ENCODE data around the gene KIF16B.
"Not testable (repeated sequence)": the region's sequence is repeated elsewhere in the genome, so short reads cannot be mapped to it uniquely, and the experiment has no call there.

The KIF16B gene

GRCh38 chr20:16552015-16552414, 21.2 kb downstream of the KIF16B start:
- no peak for DNase-seq

- no peak for DNase-seq
Measured at GRCh38 chr20:16551607-16552006, 21.6 kb downstream of the KIF16B start.

GRCh38 chr20:16548068-16548672, 25.1 kb downstream of the KIF16B start:
- no peak for DNase-seq

- no peak for DNase-seq
Measured at GRCh38 chr20:16544949-16545348, 28.3 kb downstream of the KIF16B start.

- no peak for DNase-seq
Measured at GRCh38 chr20:16542477-16542876, 30.8 kb downstream of the KIF16B start.

DNA sequence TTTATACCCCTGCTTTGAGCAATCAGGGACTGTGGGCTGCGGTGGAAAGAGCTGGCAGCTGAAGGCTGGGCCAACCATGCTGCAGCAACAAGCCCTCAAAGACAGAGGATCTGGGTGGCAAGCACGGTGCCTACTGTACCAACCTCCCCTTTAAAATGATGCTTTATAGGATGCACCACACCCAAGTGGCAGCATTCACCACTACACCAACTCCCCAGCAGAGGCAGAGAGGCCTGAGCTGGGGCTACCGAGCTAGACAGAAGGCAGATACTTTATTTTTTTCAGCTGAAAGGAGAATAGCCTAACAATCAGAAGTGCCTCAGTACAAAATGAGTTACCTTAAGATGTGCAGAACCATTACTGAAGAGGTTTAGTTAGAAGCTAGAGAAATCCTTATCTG, 31.4 kb downstream of the KIF16B start:
- DNase-seq, result no peak

- no peak for DNase-seq
Measured at GRCh38 chr20:16541226-16541625, 32.0 kb downstream of the KIF16B start.

GRCh38 chr20:16539280-16540021, 33.8 kb downstream of the KIF16B start:
- DNase-seq, result no peak

DNA sequence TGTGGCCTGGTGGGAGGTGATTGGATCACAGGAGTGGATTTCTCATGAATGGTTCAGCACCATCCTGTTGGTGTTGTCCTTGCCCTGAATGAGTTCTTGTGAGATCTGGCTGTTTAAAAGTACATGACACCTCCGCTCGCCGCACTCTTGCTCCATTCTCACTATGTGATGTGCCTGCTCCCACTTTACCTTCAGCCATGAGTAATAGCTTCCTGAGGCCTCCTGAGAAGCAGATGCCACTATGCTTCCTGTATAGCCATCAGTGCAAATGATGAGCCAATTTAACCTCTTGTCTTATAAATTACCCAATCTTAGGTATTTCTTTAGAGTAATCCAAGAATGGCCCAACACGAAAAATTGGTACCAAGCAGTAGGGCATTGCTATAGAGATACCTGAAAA, 34.5 kb downstream of the KIF16B start:
- no peak for DNase-seq

- DNase-seq, result no peak
Measured at GRCh38 chr20:16537918-16538317, 35.3 kb downstream of the KIF16B start.

DNA sequence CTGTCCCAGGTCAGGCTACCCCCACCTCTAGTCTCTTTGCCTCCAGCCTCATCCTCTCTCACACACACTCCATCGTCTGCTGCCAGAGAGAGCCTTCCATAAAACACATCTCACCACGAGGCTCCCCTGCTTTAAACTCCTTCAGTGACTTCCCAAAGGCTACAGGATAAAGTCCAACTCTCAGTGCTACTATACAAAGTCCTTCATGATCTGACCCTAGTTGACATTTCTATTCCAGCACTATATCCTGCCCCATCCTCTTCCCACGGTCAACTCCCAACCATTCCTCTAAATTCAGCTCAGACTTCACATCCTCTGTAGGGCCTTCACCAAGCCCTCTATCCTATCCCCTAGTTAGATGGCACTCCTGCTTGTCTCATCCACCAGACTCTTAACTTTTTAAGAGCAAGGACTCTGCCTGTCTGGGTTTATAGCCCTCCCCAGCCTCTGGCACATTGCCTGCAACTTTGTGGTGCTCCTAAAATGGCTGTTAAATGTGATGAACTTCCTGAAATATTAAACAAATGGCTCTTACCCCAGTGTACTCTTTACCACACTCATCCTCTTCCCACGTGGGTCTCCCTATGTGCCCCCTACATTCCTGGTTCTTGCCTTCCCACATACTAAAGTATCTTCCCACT, 36.1 kb downstream of the KIF16B start:
- no peak for DNase-seq

- DNase-seq, result no peak
Measured at GRCh38 chr20:16535277-16535676, 38.0 kb downstream of the KIF16B start.

GRCh38 chr20:16533502-16533901, 39.7 kb downstream of the KIF16B start:
- no peak for DNase-seq

GRCh38 chr20:16531485-16531884, 41.8 kb downstream of the KIF16B start:
- no peak for DNase-seq

DNA sequence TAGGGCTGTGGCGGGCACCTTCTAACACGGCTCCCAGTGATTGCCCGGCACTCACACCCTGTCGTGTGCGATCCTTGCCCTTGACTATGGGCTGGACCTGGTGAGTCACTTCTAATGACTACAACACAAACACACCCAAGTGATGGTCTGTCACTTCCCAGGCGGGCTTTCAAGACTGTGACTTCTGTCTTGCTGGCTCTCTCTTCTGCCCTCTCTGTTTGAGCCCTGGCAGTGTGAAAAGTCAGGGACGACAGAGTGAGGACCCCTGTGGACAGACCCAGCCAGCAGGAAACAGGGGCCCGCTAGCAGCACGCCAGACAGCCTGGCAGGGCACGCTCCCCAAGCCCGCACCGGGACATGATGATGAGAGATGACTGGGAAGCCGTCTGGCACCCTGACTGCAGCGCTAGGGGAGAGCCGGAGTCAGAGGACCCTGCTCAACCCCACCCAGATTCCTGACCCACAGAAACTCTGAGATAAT, 43.0 kb downstream of the KIF16B start:
- no peak for DNase-seq

DNA sequence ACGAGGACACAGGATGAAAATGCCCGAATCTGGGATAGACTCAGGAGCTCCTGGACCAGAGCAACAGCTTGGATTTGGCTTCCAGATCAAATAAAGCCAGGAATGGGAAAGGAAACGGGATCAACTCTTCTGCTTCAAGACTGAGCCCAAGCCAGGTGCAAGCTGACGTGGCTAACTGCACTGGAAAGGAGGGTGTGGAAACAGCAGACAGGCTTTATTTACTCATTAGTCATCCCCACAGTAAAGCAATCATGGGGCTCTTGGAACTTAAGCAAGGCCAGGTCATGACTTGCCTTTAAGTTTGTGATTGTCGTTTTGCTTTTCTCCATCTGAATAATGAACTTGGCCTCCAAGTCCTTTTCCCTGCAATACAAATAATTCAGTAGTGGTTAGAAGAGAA, 45.2 kb downstream of the KIF16B start:
- no peak for DNase-seq

GRCh38 chr20:16527438-16527837, 45.8 kb downstream of the KIF16B start:
- no peak for DNase-seq

DNA sequence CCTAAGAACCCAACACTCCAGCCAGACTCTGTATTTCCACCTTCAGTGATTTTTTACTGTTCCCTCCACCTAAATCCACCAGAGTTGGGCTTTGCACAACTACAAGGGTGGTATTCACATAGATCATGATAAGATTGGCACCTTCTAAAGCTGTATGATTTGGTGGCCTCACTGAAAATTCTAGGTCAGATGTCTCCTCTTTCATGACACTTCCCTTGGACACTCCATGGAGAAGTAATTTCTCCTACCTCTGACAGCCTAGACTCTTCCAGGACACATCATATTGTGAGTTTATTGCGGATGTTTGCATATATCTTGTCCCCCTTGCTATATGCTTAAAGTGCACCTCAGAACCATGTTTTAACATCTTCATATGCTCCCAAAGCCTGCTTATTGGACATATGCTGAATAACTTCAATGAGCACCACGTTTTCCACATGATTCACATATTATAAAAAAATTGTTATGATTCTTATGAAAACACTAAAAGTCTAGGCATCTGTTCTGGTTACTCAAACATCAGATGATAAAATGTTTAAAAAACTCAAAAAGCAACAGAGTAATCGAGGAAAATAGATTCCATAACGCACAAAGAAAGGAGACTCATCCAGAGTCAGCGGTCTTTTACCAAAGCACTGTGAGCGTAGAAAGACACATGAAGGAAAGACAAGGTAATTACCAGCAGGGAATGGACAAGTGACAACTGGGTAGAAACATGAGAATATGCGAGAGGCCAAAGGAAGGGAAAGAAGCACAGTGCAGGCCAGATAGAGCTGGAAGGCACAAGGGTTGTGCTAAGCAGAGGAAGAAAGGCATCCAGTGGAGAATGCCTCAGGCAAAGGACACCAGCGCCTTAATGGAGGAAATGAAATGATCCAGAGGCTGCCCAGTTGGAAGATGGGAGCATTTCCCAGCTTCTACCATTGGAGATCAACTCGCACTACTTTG, 46.5 kb downstream of the KIF16B start:
- no peak for DNase-seq

DNA sequence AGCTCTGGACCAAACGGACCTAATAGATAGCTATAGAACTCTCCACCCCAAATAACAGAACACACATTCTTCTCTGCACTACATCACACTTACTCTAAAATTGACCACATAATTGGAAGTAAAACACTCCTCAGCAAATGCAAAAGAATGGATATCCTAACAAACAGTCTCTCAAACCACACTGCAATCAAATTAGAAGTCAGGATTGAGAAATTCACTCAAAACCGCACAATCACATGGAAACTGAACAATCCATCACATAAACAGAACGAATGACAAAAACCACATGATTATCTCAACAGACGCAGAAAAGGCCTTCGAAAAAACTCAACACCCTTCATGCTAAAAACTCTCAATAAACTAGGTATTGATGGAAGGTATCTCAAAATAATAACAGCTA, 50.6 kb downstream of the KIF16B start:
- DNase-seq, result not testable (repeated sequence)

DNA sequence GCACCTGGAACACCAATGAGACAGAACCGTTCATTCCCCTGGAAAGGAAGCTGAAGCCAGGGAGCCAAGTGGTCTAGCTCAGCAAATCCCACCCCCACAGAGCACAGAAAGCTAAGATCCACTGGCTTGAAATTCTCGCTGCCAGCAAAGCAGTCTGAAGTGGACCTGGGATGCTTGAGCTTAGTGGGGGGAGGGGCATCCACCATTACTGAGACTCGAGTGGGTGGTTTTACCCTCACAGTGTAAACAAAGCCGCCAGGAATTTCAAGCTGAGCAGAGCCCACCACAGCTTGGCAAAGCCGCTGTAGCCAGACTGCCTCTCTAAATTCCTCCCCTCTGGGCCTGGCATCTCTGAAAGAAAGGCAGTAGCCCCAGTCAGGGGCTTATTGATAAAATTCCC, 53.1 kb downstream of the KIF16B start:
- no peak for DNase-seq

GRCh38 chr20:16519673-16520072, 53.6 kb downstream of the KIF16B start:
- DNase-seq, result not testable (repeated sequence)

DNA sequence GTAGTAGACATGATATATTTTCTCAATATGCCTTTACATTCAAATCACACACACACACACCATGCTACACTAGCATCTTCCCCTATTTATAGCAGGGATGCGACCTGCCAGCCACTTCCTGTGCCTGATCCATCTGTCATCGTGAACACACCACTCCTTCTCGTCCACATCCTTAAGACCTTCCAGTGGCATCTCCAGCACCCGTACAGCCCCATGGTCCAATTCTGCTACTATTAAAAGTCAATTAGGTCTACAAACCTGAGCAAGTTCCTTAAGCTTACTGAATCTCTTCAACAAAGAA, 54.5 kb downstream of the KIF16B start:
- no peak for DNase-seq
